Measurements from ENCODE around the gene MRAP.
A peak's percentile ranks its signal among the peaks of the same experiment; 100 is the strongest.

MRAP gene

DNA sequence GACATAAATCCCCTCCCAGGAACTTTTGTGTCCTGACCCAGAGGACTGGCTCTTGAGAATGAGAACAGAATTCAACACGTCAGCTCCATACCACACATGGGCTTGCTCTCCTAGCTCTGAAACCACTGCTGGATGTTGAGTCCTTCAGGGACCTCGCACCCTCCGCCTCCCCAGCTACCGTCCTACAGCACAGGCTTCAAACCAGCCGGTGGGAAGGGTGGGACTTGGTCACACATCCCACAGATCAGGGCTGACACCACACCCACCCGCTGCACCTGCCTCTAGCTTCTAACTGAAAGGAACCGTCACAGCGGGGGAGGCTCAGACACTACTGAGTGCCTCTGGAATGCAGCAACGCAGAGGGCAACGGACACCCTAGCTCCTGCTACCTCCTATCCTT lies 24.0 kb downstream of the MRAP start:
- DNase-seq (ENCODE audit: low spot score), result no peak

GRCh38 chr21:32325706-32326105 lies 27.1 kb downstream of the MRAP start:
- DNase-seq (ENCODE audit: low spot score), result no peak

GRCh38 chr21:32328595-32328994 lies 29.9 kb downstream of the MRAP start:
- no peak for DNase-seq (ENCODE audit: low spot score)

GRCh38 chr21:32329331-32329730 lies 30.7 kb downstream of the MRAP start:
- peak; percentile 38 for DNase-seq (ENCODE audit: low spot score)

- DNase-seq (ENCODE audit: low spot score), result peak; percentile 17
Observed at GRCh38 chr21:32329776-32330175, 31.1 kb downstream of the MRAP start.

DNA sequence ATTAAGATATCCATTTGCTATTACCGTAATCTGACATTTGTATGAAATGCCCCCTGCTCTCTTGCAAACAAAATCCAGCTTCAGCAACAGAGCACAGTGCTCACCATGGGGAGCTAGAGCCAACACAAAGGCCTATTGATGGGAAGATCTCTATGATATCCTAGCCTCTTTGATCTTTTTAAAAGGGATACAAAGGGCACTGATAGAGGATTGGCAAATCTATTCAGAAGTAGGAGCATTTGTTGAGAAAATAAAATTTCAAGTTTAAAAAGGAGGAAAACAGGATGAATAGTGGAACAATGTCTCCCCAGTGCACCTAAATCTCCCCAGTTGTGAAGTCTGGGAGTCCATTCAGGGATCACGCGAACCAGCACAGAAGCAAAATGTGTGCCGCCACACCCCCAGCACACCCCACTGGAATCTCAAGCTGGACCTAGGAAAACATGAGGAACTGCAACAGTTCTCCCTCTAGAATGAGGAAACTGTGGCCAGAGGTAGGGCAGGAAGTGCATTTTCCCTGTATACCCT lies 32.2 kb downstream of the MRAP start:
- DNase-seq (ENCODE audit: low spot score), result no peak

- peak; percentile 63 for DNase-seq (ENCODE audit: low spot score)
Observed at GRCh38 chr21:32331444-32332305, 33.0 kb downstream of the MRAP start.

DNA sequence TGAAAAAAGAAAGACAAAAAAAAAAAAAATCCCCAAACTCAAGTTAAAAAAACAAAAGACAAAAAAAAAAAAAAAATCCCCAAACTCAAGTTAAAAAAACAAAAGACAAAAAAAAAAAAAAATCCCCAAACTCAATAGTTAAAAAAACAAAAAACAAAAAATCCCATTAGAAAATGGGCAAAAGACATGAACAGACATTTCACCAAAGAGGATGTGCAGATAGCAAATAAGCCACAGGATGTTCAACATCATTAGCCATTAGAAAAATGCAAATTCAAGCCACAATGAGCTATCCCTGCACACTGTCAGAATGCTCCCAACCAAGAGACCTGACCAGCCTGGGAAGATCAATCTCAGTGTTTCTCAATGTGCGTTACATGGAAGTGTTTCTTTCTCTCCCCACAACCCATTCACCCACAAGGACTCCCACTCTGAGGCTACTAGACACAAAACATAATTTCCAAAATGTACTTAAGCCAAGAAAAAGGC lies 33.9 kb downstream of the MRAP start:
- DNase-seq (ENCODE audit: low spot score), result no peak

GRCh38 chr21:32333953-32334673 lies 35.5 kb downstream of the MRAP start:
- DNase-seq (ENCODE audit: low spot score), result no peak

DNA sequence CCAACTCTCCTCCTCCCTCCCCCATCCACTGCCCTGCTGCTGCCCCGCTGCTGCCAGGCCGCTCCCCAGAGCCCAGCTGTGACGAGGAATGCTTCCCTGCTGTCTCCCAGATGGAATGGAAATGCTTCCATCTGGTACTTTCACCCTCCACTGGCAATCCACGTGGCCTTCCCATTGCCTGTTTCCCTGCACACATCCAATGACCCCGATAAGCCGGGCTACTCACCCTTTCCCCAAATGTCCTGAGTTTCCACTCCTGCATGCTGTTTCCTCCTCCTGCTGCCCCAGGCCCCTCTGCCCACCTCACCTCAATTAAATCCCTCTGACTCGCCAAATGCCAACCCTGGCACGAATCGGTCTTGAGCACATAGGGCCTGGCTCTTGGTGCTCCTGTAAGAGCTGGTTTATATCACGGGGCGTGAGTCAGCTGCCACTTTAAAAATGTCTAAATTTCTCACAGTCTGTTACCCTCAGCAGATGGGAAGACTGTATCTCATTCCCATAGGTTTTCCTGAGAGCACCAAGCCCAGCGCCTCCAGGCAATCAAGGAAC lies 36.4 kb downstream of the MRAP start:
- no peak for DNase-seq (ENCODE audit: low spot score)

DNA sequence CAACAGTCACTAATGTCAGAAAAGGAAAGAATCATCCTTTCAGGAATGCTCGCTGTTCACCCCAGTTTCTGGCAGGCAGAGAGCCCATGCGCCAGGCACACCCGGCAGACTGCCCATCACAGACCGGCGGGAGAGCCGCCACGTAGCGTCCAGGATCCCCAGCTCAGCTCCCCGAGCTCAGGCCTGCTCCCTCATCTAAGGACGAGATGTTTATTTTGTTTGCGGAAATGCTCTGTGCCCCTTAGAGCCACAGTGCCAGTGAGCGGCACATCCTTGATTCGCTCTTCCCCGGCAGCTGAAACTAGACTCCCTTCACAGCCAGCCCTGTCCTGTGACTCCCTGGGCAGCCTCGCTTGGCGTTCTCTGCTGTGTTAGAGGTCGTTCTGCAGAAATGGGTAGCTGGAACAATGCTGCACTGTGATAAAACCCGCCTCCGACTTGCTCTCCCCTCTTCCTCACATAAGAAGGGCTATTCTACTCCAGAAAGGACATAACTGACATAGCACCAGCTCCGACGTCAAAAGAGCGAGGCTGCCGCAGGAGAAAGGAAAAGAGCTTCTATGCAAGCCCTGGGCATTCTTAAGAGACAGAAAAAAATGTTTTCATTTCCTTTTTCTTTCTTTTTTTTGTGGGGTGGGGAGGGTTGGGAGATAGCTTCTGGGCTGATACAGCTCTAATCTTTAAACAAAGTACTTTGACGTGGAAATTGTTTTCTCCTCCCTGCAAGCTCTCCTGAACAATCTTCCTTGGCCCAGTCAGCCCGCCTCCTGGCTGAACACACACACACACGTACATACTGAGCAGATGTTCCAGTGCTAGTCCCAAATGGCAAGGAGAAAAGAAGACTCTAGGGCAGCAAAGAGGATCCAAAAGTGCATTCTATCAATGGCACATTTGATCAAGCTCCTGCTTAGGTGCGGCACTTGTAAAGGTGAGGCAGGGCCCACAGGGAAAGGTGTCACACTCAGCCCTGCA lies 37.2 kb downstream of the MRAP start:
- no peak for DNase-seq (ENCODE audit: low spot score)

GRCh38 chr21:32336711-32337110 lies 38.1 kb downstream of the MRAP start:
- DNase-seq (ENCODE audit: low spot score), result no peak

- no peak for DNase-seq (ENCODE audit: low spot score)
Observed at GRCh38 chr21:32337206-32337605, 38.6 kb downstream of the MRAP start.

- DNase-seq (ENCODE audit: low spot score), result no peak
Observed at GRCh38 chr21:32338209-32338921, 39.7 kb downstream of the MRAP start.

GRCh38 chr21:32340863-32341848 lies 42.5 kb downstream of the MRAP start:
- no peak for DNase-seq (ENCODE audit: low spot score)

DNA sequence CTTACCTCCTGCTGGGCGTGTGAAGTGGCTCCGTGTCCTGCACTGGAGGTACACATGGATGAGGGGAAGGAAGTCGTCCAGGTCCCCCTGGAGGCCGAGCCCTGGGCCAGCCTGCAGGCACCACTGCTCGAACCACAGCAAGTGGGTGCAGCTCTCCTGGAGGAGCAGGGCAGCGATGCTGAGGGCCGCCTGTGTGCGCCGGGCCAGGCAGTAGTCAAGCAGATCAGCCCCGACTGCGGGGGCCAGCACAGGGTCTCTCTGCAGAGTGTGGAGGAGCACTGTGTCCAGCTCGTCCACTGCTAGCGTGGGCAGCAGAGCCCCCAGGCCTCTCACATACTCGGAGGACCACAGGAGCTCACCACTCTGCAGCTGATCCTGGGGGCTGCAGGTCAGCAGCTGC lies 48.3 kb downstream of the MRAP start:
- no peak for DNase-seq (ENCODE audit: low spot score)

DNA sequence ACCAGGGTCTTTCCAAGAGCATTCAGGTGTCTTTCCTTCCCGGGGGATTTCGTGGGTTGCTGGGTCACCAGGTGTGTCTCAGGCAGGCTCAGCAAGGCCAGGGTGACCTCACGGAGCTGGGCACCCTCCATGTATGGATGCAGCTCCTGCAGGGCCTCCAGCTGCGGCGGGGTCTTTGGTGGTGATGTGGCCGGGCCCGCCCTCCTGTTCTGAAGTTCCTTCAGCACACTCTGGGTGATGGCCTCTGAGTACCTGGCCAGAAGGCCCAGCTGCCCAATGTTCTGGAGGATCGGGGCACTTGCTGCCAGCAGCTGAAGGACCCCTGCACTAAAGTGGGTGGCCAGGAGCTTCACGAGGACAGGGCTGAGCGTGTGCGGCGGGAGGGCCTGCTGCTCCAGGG lies 48.7 kb downstream of the MRAP start:
- no peak for DNase-seq (ENCODE audit: low spot score)

DNA sequence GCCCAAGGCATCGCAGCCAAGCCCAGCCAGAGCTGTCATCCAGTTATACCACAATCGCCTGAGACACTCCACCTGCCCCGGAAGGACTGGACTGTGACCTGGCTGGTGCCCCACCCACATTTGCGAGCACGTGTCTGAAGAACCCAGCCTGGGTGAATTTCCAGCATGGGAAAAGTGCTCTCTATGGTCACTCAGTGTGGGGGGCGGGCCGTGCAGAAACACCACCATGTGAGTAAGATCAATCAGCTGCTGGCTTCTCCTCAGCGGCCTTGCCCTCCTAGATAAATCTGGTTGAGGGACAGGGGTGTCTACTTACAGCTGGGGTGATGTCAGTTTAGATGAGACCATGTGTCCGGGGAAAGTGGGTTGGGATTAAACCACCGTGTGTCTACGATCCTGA lies 49.3 kb downstream of the MRAP start:
- DNase-seq (ENCODE audit: low spot score), result no peak

DNA sequence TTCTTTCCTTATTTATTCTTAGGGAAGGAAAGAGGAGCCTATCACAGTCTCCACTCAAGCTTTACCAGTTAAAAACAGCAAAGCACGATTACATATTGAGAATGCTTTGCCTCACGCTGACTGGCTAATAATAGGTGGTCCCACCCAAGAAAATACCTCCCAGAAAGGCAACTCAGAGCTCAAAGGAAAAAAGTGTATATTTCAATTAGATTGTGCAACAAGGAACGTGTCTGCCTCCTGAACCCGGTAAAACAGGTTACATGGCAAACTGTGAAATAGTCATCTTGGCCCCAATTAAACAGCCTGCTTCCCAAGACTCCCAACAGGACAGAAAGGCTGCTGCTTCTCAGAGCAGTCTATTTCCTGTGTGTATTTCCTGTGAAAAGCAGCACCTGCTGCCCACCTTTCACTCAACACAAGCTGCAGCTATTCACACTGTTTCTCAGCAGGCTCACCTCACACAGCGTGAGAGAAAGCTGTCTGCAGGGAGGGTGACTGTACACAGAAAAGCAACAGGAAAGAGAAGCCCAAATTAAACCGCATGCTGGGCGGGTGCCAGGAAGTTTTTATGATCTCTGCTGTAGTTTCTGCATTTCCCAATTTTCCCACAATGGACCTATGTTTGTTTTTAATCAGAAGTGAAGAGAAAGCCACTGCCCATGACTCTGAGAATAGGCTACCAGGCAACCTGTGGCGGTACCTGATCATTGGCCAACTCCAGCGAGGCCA lies 50.1 kb downstream of the MRAP start:
- peak; percentile 9 for DNase-seq (ENCODE audit: low spot score)

Data from left forelimb (tissue), 1 donor.